Caco-2 (cell line): ENCODE measurements around the gene CPAMD8. TPM values are rescaled to one million over a fixed set of nuclear protein-coding genes. Genes with fewer than 3 reads are reported as not detected.

ENCODE experiments used
- BruUV-seq: library from RNA; stranded (reverse); fragments of 400-500 nt; replicated peaks from 2 replicates; lab custom pipeline; 2021; lab: Mats Ljungman, UMichigan
- CTCF ChIA-PET: fragments of 300-600 bp; sonication (Branson Sonifier 250); formaldehyde crosslinking; loops from one replicate; lab custom pipeline; 2022; ENCODE audit warnings: antibody characterized with exemption; lab: Charles Lee
- POLR2A ChIA-PET: fragments of 300-600 bp; sonication (Branson Sonifier 250); formaldehyde crosslinking; loops from one replicate; lab custom pipeline; 2022; ENCODE audit warnings: antibody characterized with exemption; lab: Charles Lee
- DNase-seq, 2 experiments: peaks; one replicate each; pipeline versions ENCODE4 v3.0.0 to v3.0.0-alpha.2; 2020 to 2022
- H3K27me3 ChIP-seq: replicated peaks from 2 replicates; pipeline ENCODE4 v1.6.0; 2011; ENCODE audit warnings: low read length; ENCODE audit not compliant: control insufficient read depth, insufficient read depth
- H3K36me3 ChIP-seq: 2 replicates; pipeline ENCODE4 v1.5.1; 2011; ENCODE audit warnings: low read length; ENCODE audit not compliant: control insufficient read depth, insufficient read depth
- H3K4me1 ChIP-seq: fragments of 250-450 bp; sonication (Bioruptor Pico); 2 replicates; pipeline ENCODE4 v1.5.1; 2020; ENCODE audit warnings: mild to moderate bottlenecking
- H3K4me3 ChIP-seq: 2 replicates; pipeline ENCODE4 v1.5.1; 2011; ENCODE audit warnings: low read depth, mild to moderate bottlenecking, control low read depth, low read length
- H3K9me3 ChIP-seq: fragments of 250-450 bp; sonication (Bioruptor Pico); 2 replicates; pipeline ENCODE4 v1.5.1; 2020; ENCODE audit warnings: mild to moderate bottlenecking, moderate library complexity
- H3K27ac Mint-ChIP-seq: one replicate; pipeline ENCODE4 v1.8.0; 2022; ENCODE audit warnings: mixed read lengths; ENCODE audit not compliant: unreplicated experiment
- H3K27me3 Mint-ChIP-seq: one replicate; pipeline ENCODE4 v1.8.0; 2022; ENCODE audit warnings: mixed read lengths; ENCODE audit not compliant: insufficient read depth, unreplicated experiment
- H3K36me3 Mint-ChIP-seq: one replicate; pipeline ENCODE4 v1.8.0; 2022; ENCODE audit warnings: mild to moderate bottlenecking, mixed read lengths; ENCODE audit not compliant: insufficient read depth, unreplicated experiment
- H3K4me1 Mint-ChIP-seq: one replicate; pipeline ENCODE4 v1.8.0; 2022; ENCODE audit warnings: low read depth, mixed read lengths; ENCODE audit not compliant: unreplicated experiment
- H3K4me3 Mint-ChIP-seq: one replicate; pipeline ENCODE4 v1.8.0; 2022; ENCODE audit warnings: mild to moderate bottlenecking, moderate library complexity, mixed read lengths; ENCODE audit not compliant: unreplicated experiment
- H3K9me3 Mint-ChIP-seq: one replicate; pipeline ENCODE4 v1.8.0; 2022; ENCODE audit warnings: mixed read lengths; ENCODE audit not compliant: unreplicated experiment
- intact Hi-C: fragments of 100-400 bp; cut with micrococcal nuclease; formaldehyde crosslinking; loops from one replicate; pipeline ENCODE4 v1.10.0; 2022; ENCODE audit not compliant: unreplicated experiment
- total RNA-seq: library from RNA; stranded (reverse); gene quantifications from 2 replicates; pipeline ENCODE4 v1.2.3, GENCODE V29; 2022
- TF ChIP-seq, protein P1 (sequence below), 2 experiments: fragments of 200-600 bp in 1 of 2; IDR thresholded peaks; 1 replicate in 1 of 2; 2 replicates in 1 of 2; pipeline versions ENCODE4 v1.5.1 to v1.8.0; 2011 to 2022; ENCODE audit warnings: antibody characterized with exemption in 1 of 2, control low read depth in 1 of 2, inconsistent platforms in 1 of 2, low read depth in 1 of 2, low read length in 1 of 2, mild to moderate bottlenecking in 1 of 2, moderate library complexity in 1 of 2; ENCODE audit not compliant: insufficient read depth in 1 of 2, severe bottlenecking in 1 of 2, unreplicated experiment in 1 of 2

The CPAMD8 gene
- total RNA-seq, 1 experiment from 2014 or later, result 1.1 TPM

DNA sequence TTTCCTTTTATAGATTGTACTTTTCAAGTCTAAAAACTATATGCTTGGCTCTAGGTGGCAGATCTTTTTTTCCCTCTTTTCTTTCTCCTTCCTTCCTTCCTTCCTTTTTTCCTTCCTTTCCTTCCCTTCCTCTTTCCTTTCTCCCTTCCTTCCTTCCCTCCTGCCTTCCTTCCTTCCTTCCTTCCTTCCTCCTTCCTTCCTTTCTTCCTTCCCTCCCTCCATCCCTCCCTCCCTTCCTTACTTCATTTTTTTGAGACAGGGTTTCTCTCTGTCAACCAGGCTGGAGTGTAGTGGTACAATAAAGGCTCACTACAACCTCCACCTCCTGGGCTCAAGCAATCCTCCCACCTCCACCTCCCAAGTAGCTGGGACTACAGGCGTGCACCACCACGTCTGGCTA, 89.7 kb downstream of the CPAMD8 start:
- POLR2A ChIA-PET, result no interaction called here
- no TSS peak for BruUV-seq
- intact Hi-C loops, result no loop called here

GRCh38 chr19:16934489-16934888, 92.1 kb downstream of the CPAMD8 start:
- no peaks in the 10 kb centered on the region for H3K36me3 Mint-ChIP-seq
- H3K27me3 Mint-ChIP-seq, result peaks cover 3% of the 10 kb centered on the region
- Histone ChIP-seq H3K36me3 (no peaks in the 10 kb centered on the region), H3K4me1 (no peaks in the 10 kb centered on the region), H3K4me3 (no peak overlapping the region), H3K27me3 (no peaks in the 10 kb centered on the region), H3K9me3 (peaks cover 2% of the 10 kb centered on the region; the same call in 1 of the 2 replicates)
- TF ChIP-seq, protein P1, sequence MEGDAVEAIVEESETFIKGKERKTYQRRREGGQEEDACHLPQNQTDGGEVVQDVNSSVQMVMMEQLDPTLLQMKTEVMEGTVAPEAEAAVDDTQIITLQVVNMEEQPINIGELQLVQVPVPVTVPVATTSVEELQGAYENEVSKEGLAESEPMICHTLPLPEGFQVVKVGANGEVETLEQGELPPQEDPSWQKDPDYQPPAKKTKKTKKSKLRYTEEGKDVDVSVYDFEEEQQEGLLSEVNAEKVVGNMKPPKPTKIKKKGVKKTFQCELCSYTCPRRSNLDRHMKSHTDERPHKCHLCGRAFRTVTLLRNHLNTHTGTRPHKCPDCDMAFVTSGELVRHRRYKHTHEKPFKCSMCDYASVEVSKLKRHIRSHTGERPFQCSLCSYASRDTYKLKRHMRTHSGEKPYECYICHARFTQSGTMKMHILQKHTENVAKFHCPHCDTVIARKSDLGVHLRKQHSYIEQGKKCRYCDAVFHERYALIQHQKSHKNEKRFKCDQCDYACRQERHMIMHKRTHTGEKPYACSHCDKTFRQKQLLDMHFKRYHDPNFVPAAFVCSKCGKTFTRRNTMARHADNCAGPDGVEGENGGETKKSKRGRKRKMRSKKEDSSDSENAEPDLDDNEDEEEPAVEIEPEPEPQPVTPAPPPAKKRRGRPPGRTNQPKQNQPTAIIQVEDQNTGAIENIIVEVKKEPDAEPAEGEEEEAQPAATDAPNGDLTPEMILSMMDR (IDR thresholded peaks at IDR 0.05; ENCODE audit: insufficient read depth in 1 of 2, low read depth in 1 of 2, low read length in 1 of 2, severe bottlenecking in 1 of 2, unreplicated experiment in 1 of 2), result no peak
- POLR2A ChIA-PET, result no interaction called here
- H3K9me3 Mint-ChIP-seq, result peaks cover 26% of the 10 kb centered on the region
- H3K4me3 Mint-ChIP-seq, result no peak overlapping the region
- CTCF ChIA-PET, result no interaction called here
- BruUV-seq, result no TSS peak
- intact Hi-C loops, result no loop called here
- no peak for DNase-seq
- no peaks in the 10 kb centered on the region for H3K4me1 Mint-ChIP-seq
- no peak overlapping the region for H3K27ac Mint-ChIP-seq

More for the DNA sequence above, 89.7 kb downstream of the CPAMD8 start:
- Histone ChIP-seq H3K4me3 (no peak overlapping the region), H3K36me3 (no peaks in the 10 kb centered on the region), H3K27me3 (no peaks in the 10 kb centered on the region), H3K9me3 (no peaks in the 10 kb centered on the region), H3K4me1 (no peaks in the 10 kb centered on the region)
- H3K36me3 Mint-ChIP-seq, result no peaks in the 10 kb centered on the region
- H3K9me3 Mint-ChIP-seq, result peaks cover 26% of the 10 kb centered on the region
- CTCF ChIA-PET, result no interaction called here
- peaks cover 3% of the 10 kb centered on the region for H3K27me3 Mint-ChIP-seq
- H3K27ac Mint-ChIP-seq, result no peak overlapping the region
- H3K4me3 Mint-ChIP-seq, result no peak overlapping the region
- TF ChIP-seq, protein P1 (IDR thresholded peaks at IDR 0.05; ENCODE audit: insufficient read depth in 1 of 2, low read depth in 1 of 2, low read length in 1 of 2, severe bottlenecking in 1 of 2, unreplicated experiment in 1 of 2), result no peak
- DNase-seq, result no peak
- no peaks in the 10 kb centered on the region for H3K4me1 Mint-ChIP-seq

GRCh38 chr19:16931306-16931705, 95.3 kb downstream of the CPAMD8 start:
- POLR2A ChIA-PET, result no interaction called here
- intact Hi-C loops, result no loop called here
- Histone ChIP-seq H3K9me3 (peaks cover 3% of the 10 kb centered on the region; the same call in 1 of the 2 replicates), H3K4me1 (no peaks in the 10 kb centered on the region), H3K27me3 (no peaks in the 10 kb centered on the region), H3K36me3 (no peaks in the 10 kb centered on the region), H3K4me3 (no peak overlapping the region)
- TF ChIP-seq, protein P1 (IDR thresholded peaks at IDR 0.05; ENCODE audit: insufficient read depth in 1 of 2, low read depth in 1 of 2, low read length in 1 of 2, severe bottlenecking in 1 of 2, unreplicated experiment in 1 of 2), result no peak
- Mint-ChIP-seq H3K27me3 (no peaks in the 10 kb centered on the region), H3K9me3 (peaks cover 52% of the 10 kb centered on the region), H3K27ac (no peak overlapping the region), H3K4me1 (no peaks in the 10 kb centered on the region), H3K36me3 (no peaks in the 10 kb centered on the region), H3K4me3 (no peak overlapping the region)
- BruUV-seq, result no TSS peak
- CTCF ChIA-PET, result no interaction called here
- DNase-seq, result no peak
